Chondrocyte (in vitro differentiated cells): ENCODE data around the gene TMPRSS6. TPM values are rescaled to one million over a fixed set of nuclear protein-coding genes. Genes with fewer than 3 reads are reported as not detected.

Source experiments
- DNase-seq: peaks from one replicate; pipeline ENCODE4 v3.0.0; 2021; ENCODE audit warnings: mixed read lengths, low spot score
- H3K27ac Mint-ChIP-seq: one replicate; pipeline ENCODE4 v1.8.0; 2021; ENCODE audit warnings: mild to moderate bottlenecking, moderate library complexity, mixed read lengths; ENCODE audit not compliant: unreplicated experiment
- H3K27me3 Mint-ChIP-seq: 2 replicates; pipeline ENCODE4 v1.8.0; 2021; ENCODE audit warnings: low read depth, mixed read lengths
- H3K36me3 Mint-ChIP-seq: 2 replicates; pipeline ENCODE4 v1.8.0; 2021; ENCODE audit warnings: low read depth, mixed read lengths
- H3K4me1 Mint-ChIP-seq: 2 replicates; pipeline ENCODE4 v1.8.0; 2021; ENCODE audit warnings: low read depth, mild to moderate bottlenecking, mixed read lengths
- H3K4me3 Mint-ChIP-seq: one replicate; pipeline ENCODE4 v1.8.0; 2021; ENCODE audit warnings: mild to moderate bottlenecking, moderate library complexity, mixed read lengths; ENCODE audit not compliant: unreplicated experiment
- H3K9me3 Mint-ChIP-seq: 2 replicates; pipeline ENCODE4 v1.8.0; 2021; ENCODE audit warnings: low read depth, mixed read lengths
- total RNA-seq: library from RNA; stranded (reverse); gene quantifications from 3 replicates; pipeline ENCODE4 v1.2.1, GENCODE V29; 2021
- TF ChIP-seq, protein P1 (sequence below): fragments of 200-600 bp; sonication (generic); IDR thresholded peaks from 2 replicates; pipeline ENCODE4 v1.5.0; 2021; ENCODE audit warnings: antibody characterized with exemption, mild to moderate bottlenecking, moderate library complexity

The TMPRSS6 gene
- total RNA-seq, 1 donor from 2014 or later, result not detected

GRCh38 chr22:37133304-37134018, 23.9 kb upstream of the TMPRSS6 start:
- TF ChIP-seq, protein P1, sequence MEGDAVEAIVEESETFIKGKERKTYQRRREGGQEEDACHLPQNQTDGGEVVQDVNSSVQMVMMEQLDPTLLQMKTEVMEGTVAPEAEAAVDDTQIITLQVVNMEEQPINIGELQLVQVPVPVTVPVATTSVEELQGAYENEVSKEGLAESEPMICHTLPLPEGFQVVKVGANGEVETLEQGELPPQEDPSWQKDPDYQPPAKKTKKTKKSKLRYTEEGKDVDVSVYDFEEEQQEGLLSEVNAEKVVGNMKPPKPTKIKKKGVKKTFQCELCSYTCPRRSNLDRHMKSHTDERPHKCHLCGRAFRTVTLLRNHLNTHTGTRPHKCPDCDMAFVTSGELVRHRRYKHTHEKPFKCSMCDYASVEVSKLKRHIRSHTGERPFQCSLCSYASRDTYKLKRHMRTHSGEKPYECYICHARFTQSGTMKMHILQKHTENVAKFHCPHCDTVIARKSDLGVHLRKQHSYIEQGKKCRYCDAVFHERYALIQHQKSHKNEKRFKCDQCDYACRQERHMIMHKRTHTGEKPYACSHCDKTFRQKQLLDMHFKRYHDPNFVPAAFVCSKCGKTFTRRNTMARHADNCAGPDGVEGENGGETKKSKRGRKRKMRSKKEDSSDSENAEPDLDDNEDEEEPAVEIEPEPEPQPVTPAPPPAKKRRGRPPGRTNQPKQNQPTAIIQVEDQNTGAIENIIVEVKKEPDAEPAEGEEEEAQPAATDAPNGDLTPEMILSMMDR, result no peak
- Mint-ChIP-seq H3K36me3 (no peaks in the 10 kb centered on the region), H3K27ac (no peak overlapping the region), H3K4me1 (no peaks in the 10 kb centered on the region), H3K9me3 (no peaks in the 10 kb centered on the region), H3K4me3 (no peak overlapping the region), H3K27me3 (peaks cover 18% of the 10 kb centered on the region)
- no peak for DNase-seq

DNA sequence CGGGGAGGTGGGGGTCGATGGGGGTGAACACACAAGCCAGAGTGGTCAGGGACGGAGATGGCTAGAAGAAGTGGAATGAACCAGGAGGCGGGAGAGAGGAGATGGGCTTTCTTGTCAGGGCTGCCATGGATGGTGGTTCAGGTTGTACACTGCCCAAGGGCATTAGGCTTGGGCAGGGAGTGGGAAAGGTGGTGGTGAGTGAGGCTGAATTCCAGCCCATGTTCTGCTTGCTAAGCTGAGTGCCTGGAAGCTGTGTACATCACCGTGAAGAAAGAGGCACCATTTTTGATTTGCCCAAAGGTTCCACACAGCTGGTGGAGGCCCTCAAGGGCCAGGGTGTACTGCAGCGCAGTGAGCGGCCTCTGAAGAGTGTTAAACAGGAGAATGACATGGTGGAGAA, 23.3 kb upstream of the TMPRSS6 start:
- Mint-ChIP-seq H3K36me3 (no peaks in the 10 kb centered on the region), H3K27me3 (peaks cover 19% of the 10 kb centered on the region), H3K27ac (no peak overlapping the region), H3K4me1 (no peaks in the 10 kb centered on the region), H3K9me3 (no peaks in the 10 kb centered on the region), H3K4me3 (no peak overlapping the region)
- TF ChIP-seq, protein P1, result no peak
- DNase-seq, result no peak

DNA sequence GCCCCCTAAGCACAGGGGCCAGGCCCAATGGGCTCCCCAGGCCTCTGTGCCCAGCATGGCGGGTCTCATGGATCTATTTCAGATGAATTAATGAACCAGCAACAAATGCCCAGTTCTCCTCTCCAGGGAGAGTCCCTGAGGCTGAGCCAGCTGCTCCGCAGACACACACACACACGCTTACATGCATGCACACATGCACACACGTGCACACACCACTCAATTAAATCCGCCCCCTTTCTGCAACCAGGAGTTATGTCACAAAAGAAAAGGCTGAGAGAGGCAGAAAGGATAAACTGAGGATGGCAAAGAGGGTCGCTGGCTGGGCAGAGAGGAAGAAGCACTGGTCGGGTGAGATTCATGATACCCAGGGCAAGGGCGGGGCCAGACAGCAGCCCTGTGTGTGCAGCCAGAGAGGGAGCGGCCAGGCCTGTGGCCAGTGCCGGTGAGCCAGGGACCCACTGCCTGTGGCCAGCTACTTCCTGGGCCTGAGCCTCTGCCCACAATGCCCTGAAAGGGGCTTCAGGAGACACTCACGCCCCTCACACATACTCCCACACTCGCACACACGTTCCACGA, 20.4 kb upstream of the TMPRSS6 start:
- Mint-ChIP-seq H3K36me3 (no peaks in the 10 kb centered on the region), H3K27me3 (peaks cover 22% of the 10 kb centered on the region), H3K27ac (no peak overlapping the region), H3K4me3 (no peak overlapping the region), H3K9me3 (no peaks in the 10 kb centered on the region), H3K4me1 (no peaks in the 10 kb centered on the region)
- no peak for DNase-seq
- TF ChIP-seq, protein P1, result no peak

DNA sequence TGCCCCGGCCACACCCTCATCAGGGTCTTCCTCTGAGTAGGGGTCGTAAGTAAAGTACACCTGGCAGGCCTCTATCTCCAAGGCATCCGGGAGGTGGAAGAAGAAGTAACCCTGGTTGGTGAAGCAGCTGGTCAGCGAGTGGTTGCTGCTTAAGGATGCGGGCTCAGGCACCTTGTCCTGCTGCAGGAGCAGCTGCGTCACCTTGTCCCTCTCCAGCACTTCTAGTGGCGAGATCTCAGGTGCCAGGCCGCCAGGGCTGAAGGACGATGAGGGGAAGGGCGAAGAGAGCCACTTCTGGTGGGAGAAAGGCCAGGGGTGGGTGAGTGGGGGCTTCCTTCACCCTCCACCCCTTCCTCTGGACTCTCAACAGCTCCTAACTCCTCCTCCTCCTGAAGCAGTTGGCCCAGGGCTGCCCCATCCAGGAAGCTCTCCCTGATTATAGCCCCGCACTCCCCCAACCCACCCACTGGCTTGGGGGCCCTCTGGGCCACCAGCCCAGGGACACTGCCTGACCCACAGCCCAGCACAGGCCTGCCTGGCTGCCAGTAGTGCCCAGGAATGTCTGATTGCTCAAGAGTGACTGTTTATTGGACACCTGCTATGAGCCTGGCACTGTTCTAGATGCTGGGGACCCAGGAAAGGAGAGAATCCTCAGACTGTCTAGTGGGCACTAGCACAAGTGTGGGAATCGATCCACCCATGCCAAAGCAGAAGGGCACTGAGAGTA, 19.2 kb upstream of the TMPRSS6 start:
- Mint-ChIP-seq H3K27me3 (peaks cover 23% of the 10 kb centered on the region), H3K9me3 (no peaks in the 10 kb centered on the region)
- TF ChIP-seq, protein P1, result no peak

GRCh38 chr22:37127350-37127878, 17.9 kb upstream of the TMPRSS6 start:
- no peak overlapping the region for H3K4me3 Mint-ChIP-seq
- peaks cover 21% of the 10 kb centered on the region for H3K27me3 Mint-ChIP-seq
- no peaks in the 10 kb centered on the region for H3K9me3 Mint-ChIP-seq
- no peak overlapping the region for H3K27ac Mint-ChIP-seq
- TF ChIP-seq, protein P1, result no peak
- H3K36me3 Mint-ChIP-seq, result no peaks in the 10 kb centered on the region
- H3K4me1 Mint-ChIP-seq, result peaks cover under 1% of the 10 kb centered on the region
- DNase-seq, result no peak

More for the DNA sequence above, 19.2 kb upstream of the TMPRSS6 start:
- Mint-ChIP-seq H3K4me1 (no peaks in the 10 kb centered on the region), H3K27ac (no peak overlapping the region), H3K36me3 (no peaks in the 10 kb centered on the region), H3K4me3 (no peak overlapping the region)
- DNase-seq, result no peak
